Body of pancreas (tissue), 4 donors: Measurements from ENCODE around the gene CNP.

ENCODE experiments used
- POLR2A ChIP-seq, 3 donors: fragments of 450-650 bp; IDR thresholded peaks; one replicate each; pipeline ENCODE4 v1.6.1; 2016; ENCODE audit warnings: antibody characterized with exemption in 3 of 3, mild to moderate bottlenecking in 2 of 3
- TF ChIP-seq, protein P1 (sequence below), 7 experiments: fragments of 450-650 bp in 4 of 7; fragments of 200-600 bp in 3 of 7; sonication (generic) in 3 of 7; IDR thresholded peaks; one replicate each; pipeline ENCODE4 v1.5.1; 2016 to 2019; ENCODE audit warnings: antibody characterized with exemption in 7 of 7

DNA sequence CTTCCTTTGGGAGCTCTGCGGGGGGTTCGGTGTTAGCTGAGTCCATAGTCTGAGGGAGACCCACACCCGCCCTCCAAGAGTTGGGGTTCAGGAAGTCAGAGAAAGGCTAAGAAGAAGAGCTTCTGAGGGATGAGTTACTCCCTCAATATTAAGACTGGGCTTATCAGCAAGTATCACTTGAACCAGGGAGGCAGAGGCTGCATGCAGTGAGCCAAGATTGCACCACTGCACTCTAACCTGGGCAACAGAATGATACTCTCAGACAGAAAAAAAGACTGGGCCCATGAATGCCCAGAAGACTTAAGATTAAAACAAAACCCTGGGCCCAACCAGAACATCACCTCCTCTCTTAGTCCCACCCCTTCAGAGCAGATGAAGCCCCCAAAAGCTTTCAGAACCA is 59.3 kb downstream of the CNP start:
- TF ChIP-seq, protein P1, sequence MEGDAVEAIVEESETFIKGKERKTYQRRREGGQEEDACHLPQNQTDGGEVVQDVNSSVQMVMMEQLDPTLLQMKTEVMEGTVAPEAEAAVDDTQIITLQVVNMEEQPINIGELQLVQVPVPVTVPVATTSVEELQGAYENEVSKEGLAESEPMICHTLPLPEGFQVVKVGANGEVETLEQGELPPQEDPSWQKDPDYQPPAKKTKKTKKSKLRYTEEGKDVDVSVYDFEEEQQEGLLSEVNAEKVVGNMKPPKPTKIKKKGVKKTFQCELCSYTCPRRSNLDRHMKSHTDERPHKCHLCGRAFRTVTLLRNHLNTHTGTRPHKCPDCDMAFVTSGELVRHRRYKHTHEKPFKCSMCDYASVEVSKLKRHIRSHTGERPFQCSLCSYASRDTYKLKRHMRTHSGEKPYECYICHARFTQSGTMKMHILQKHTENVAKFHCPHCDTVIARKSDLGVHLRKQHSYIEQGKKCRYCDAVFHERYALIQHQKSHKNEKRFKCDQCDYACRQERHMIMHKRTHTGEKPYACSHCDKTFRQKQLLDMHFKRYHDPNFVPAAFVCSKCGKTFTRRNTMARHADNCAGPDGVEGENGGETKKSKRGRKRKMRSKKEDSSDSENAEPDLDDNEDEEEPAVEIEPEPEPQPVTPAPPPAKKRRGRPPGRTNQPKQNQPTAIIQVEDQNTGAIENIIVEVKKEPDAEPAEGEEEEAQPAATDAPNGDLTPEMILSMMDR (IDR thresholded peaks at IDR 0.05), result no peak
- no peak for TF ChIP-seq POLR2A (IDR thresholded peaks at IDR 0.05)
